ENCODE measurements around the gene SCARB1. TPM values are rescaled to one million over a fixed set of nuclear protein-coding genes. Genes with fewer than 3 reads are reported as not detected.

SCARB1 gene
- total RNA-seq, 1 donor from 2014 or later, result 4.3 TPM

DNA sequence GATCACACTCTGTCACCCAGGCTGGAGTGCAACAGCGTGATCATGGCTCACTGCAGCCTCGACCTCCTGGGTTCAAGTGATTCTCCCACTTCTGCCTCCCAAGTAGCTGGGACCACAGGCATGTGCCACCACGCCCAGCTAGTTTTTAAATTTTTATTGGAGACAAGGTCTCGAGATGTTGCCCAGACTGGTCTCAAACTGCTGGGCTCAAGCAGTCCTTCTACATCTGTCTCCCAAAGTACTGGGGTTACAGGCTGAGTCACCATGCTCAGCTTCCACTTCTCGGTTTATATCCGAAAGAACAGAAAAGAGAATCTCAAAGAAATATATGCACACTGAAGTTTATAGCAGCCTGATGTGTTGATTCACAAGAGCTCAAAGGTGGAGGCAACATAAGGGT is 107.5 kb downstream of the SCARB1 start:
- Mint-ChIP-seq H3K4me1 (peaks cover 49% of the 10 kb centered on the region), H3K36me3 (no peaks in the 10 kb centered on the region), H3K27ac (no peak overlapping the region), H3K9me3 (peaks cover 19% of the 10 kb centered on the region), H3K27me3 (ENCODE audit: insufficient read depth, low read depth) (peaks cover 32% of the 10 kb centered on the region), H3K4me3 (no peak overlapping the region)
- no peak overlapping the region for H2AFZ ChIP-seq (replicated peaks)
- no peaks in the 10 kb centered on the region for H3K27me3 ChIP-seq
- H3K4me2 ChIP-seq, result no peak overlapping the region
- H3K79me2 ChIP-seq (ENCODE audit: low read depth), result no peaks in the 10 kb centered on the region
- peaks cover 14% of the 10 kb centered on the region for H3F3A ChIP-seq (ENCODE audit: low read depth)
- no peak overlapping the region for H3K27ac ChIP-seq
- H3K9ac ChIP-seq, result no peak overlapping the region
- no peaks in the 10 kb centered on the region for H3K36me3 ChIP-seq
- H3K4me3 ChIP-seq, result no peak overlapping the region
- H3K9me3 ChIP-seq (ENCODE audit: low read depth), result no peaks in the 10 kb centered on the region
- H4K20me1 ChIP-seq (ENCODE audit: low read depth), result no peaks in the 10 kb centered on the region
- peaks cover 11% of the 10 kb centered on the region for H3K4me1 ChIP-seq
- no peak for DNase-seq (ENCODE audit: low spot score)
- no peak for TF ChIP-seq EZH2phosphoT487 (IDR thresholded peaks at IDR 0.05)
- no peak for TF ChIP-seq EZH2 (IDR thresholded peaks at IDR 0.05)
- TF ChIP-seq, protein P1, sequence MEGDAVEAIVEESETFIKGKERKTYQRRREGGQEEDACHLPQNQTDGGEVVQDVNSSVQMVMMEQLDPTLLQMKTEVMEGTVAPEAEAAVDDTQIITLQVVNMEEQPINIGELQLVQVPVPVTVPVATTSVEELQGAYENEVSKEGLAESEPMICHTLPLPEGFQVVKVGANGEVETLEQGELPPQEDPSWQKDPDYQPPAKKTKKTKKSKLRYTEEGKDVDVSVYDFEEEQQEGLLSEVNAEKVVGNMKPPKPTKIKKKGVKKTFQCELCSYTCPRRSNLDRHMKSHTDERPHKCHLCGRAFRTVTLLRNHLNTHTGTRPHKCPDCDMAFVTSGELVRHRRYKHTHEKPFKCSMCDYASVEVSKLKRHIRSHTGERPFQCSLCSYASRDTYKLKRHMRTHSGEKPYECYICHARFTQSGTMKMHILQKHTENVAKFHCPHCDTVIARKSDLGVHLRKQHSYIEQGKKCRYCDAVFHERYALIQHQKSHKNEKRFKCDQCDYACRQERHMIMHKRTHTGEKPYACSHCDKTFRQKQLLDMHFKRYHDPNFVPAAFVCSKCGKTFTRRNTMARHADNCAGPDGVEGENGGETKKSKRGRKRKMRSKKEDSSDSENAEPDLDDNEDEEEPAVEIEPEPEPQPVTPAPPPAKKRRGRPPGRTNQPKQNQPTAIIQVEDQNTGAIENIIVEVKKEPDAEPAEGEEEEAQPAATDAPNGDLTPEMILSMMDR (IDR thresholded peaks at IDR 0.05), result no peak

- Mint-ChIP-seq H3K4me3 (peak overlapping the region; percentile 46), H3K27me3 (ENCODE audit: insufficient read depth, low read depth) (peaks cover 28% of the 10 kb centered on the region), H3K9me3 (peaks cover 19% of the 10 kb centered on the region), H3K4me1 (peaks cover 53% of the 10 kb centered on the region), H3K27ac (peak overlapping the region; percentile 27), H3K36me3 (no peaks in the 10 kb centered on the region)
- no peaks in the 10 kb centered on the region for H3K36me3 ChIP-seq
- H3K4me3 ChIP-seq, result no peak overlapping the region
- H3K4me1 ChIP-seq, result peaks cover 11% of the 10 kb centered on the region
- no peak overlapping the region for H2AFZ ChIP-seq (replicated peaks)
- no peak overlapping the region for H3K27ac ChIP-seq
- no peaks in the 10 kb centered on the region for H3K27me3 ChIP-seq
- H3K9ac ChIP-seq, result no peak overlapping the region
- no peaks in the 10 kb centered on the region for H3K79me2 ChIP-seq (ENCODE audit: low read depth)
- no peaks in the 10 kb centered on the region for H3K9me3 ChIP-seq (ENCODE audit: low read depth)
- TF ChIP-seq EZH2phosphoT487 (IDR thresholded peaks at IDR 0.05) (no peak), EZH2 (IDR thresholded peaks at IDR 0.05) (no peak)
- TF ChIP-seq, protein P1 (IDR thresholded peaks at IDR 0.05), result no peak
- no peak overlapping the region for H3K4me2 ChIP-seq
- H3F3A ChIP-seq (ENCODE audit: low read depth), result peaks cover 14% of the 10 kb centered on the region
- no peaks in the 10 kb centered on the region for H4K20me1 ChIP-seq (ENCODE audit: low read depth)
- DNase-seq (ENCODE audit: low spot score), result no peak
Observed at GRCh38 chr12:124755801-124756148, 107.9 kb downstream of the SCARB1 start.

DNA sequence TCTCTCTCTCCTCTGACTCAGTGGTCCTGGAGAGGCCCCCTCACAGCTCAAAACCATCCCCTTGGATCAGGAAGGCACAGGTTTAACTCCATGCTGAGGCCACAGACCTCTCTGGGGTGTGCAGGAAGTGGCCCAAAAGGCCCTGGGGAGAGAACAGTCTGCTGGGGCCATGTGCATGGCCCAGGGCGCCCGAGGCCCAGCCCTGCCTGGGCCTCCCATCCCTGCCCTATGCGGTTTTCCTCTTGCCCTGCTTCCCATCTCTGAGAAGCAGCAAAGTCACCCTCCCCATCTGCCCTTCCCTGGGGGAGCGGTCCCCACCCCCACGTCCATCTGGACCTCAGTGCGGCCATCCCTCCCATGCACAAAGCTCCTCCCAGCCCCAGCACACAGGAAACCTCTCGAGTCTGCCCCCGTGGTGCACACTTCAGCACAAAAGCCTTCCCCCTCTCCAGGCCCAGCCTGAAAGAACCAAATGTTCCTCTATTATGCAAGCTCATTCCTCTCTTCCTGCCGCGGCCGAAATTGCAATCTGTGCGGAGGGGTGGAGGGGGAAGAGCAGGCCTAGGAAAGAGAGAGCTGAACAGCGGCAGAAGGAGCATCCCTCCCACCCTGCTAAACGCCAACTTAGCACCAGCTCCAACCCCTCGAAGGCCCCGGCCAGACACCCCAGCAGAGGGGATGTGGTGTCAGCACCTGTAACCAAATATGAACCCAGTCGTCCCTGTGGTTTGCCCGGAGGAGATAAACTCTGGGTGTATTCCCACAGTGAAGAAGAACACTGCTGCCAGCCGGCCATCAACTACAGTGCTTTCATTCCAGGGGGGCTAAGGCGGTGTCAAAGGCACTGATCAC is 108.5 kb downstream of the SCARB1 start:
- H3K36me3 ChIP-seq, result no peaks in the 10 kb centered on the region
- no peaks in the 10 kb centered on the region for H3K36me3 Mint-ChIP-seq
- DNase-seq (ENCODE audit: low spot score), result peak; percentile 71
- no peaks in the 10 kb centered on the region for H3K9me3 ChIP-seq (ENCODE audit: low read depth)
- H4K20me1 ChIP-seq (ENCODE audit: low read depth), result no peaks in the 10 kb centered on the region
- peaks cover 19% of the 10 kb centered on the region for H3F3A ChIP-seq (ENCODE audit: low read depth)
- peak overlapping the region; percentile 39 for H3K4me2 ChIP-seq
- H3K9me3 Mint-ChIP-seq, result peaks cover 19% of the 10 kb centered on the region
- peaks cover 25% of the 10 kb centered on the region for H3K27me3 Mint-ChIP-seq (ENCODE audit: insufficient read depth, low read depth)
- peak overlapping the region; percentile 23 for H3K27ac ChIP-seq
- no peak overlapping the region for H3K9ac ChIP-seq
- H3K79me2 ChIP-seq (ENCODE audit: low read depth), result no peaks in the 10 kb centered on the region
- no peaks in the 10 kb centered on the region for H3K27me3 ChIP-seq
- no peak overlapping the region for H3K4me3 ChIP-seq
- peaks cover 56% of the 10 kb centered on the region for H3K4me1 Mint-ChIP-seq
- H3K4me1 ChIP-seq, result peaks cover 11% of the 10 kb centered on the region
- TF ChIP-seq EZH2 (IDR thresholded peaks at IDR 0.05), result no peak
- TF ChIP-seq, protein P1 (IDR thresholded peaks at IDR 0.05), result no peak
- no peak for TF ChIP-seq EZH2phosphoT487 (IDR thresholded peaks at IDR 0.05)
- peak overlapping the region; percentile 6 for H2AFZ ChIP-seq (replicated peaks)
- peak overlapping the region; percentile 46 for H3K4me3 Mint-ChIP-seq
- peak overlapping the region; percentile 98 for H3K27ac Mint-ChIP-seq

All from neural progenitor cell (in vitro differentiated cells).